K562 (cell line): ENCODE data around the gene ACAP2. TPM values are rescaled to one million over a fixed set of nuclear protein-coding genes. Genes with fewer than 3 reads are reported as not detected.

ENCODE experiments used
- ATF1 ChIP-seq, 2 experiments: fragments of 450-650 bp in 1 of 2; IDR thresholded peaks; 2 replicates each; pipeline ENCODE4 v1.6.1; 2016; ENCODE audit warnings: missing compliant biosample characterization in 1 of 2, missing genetic modification characterization in 1 of 2
- BACH1 ChIP-seq: fragments of 200-800 bp; sonication (Bioruptor generic); IDR thresholded peaks from 2 replicates; pipeline ENCODE4 v1.6.1; 2016; ENCODE audit warnings: missing genetic modification characterization, missing compliant biosample characterization
- C11orf30 ChIP-seq: fragments of 450-650 bp; IDR thresholded peaks from 2 replicates; pipeline ENCODE4 v1.6.1; 2016; ENCODE audit warnings: low read depth, mild to moderate bottlenecking
- DMBX1 ChIP-seq: fragments of 250-450 bp; sonication (Bioruptor Pico); IDR thresholded peaks from 2 replicates; pipeline ENCODE4 v1.8.0; 2022; ENCODE audit warnings: inconsistent platforms, mild to moderate bottlenecking, moderate library complexity, borderline replicate concordance
- HEY1 ChIP-seq: fragments of 250-450 bp; sonication (Bioruptor Pico); IDR thresholded peaks from 2 replicates; pipeline ENCODE4 v1.5.0; 2020; ENCODE audit warnings: mild to moderate bottlenecking, moderate library complexity, borderline replicate concordance
- PHF21A ChIP-seq: fragments of 450-650 bp; IDR thresholded peaks from 2 replicates; pipeline ENCODE4 v1.6.1; 2017; ENCODE audit warnings: low read depth, borderline replicate concordance
- POLR2AphosphoS2 ChIP-seq: IDR thresholded peaks from 2 replicates; pipeline ENCODE4 v1.6.1; 2012; ENCODE audit warnings: low read length, improper control_type of control experiment
- RNF219 ChIP-seq: fragments of 250-450 bp; sonication (Bioruptor Pico); IDR thresholded peaks from 2 replicates; pipeline ENCODE4 v1.5.0; 2022; ENCODE audit warnings: mild to moderate bottlenecking
- SAFB ChIP-seq: fragments of 200-400 bp; formaldehyde crosslinking; IDR thresholded peaks from 2 replicates; pipeline ENCODE4 v1.6.1; 2017; ENCODE audit warnings: low read depth, low read length, borderline replicate concordance
- VEZF1 ChIP-seq: fragments of 200-800 bp; sonication (Bioruptor generic); IDR thresholded peaks from 2 replicates; pipeline ENCODE4 v1.6.1; 2017; ENCODE audit warnings: missing genetic modification characterization, missing compliant biosample characterization
- polyA plus RNA-seq, 8 experiments: library from polyadenylated mRNA; depleted of rRNA in 4 of 8; stranded (reverse) in 5 of 8; unstranded in 3 of 8; fragments of >200 nt; fragmentation: Nextera tagmentation in 2 of 8; fragmentation: Illumina TruSeq in 1 of 8; extraction: Ambion mirVana in 2 of 8; extraction: Trizol in 1 of 8; gene quantifications; 2 replicates each; pipeline versions ENCODE4 v1.2.1 to v1.2.3, GENCODE V29; 2011 to 2014; ENCODE audit warnings: inconsistent platforms in 1 of 8, missing spikeins in 1 of 8
- total RNA-seq, 7 experiments: library from RNA; depleted of rRNA in 6 of 7; stranded (reverse); fragments of >200 nt in 6 of 7; fragmentation: Illumina TruSeq in 2 of 7; extraction: Trizol in 2 of 7; gene quantifications; 2 replicates each; pipeline versions ENCODE4 v1.2.1 to v1.2.3, GENCODE V29; 2011 to 2021; ENCODE audit warnings: low replicate concordance in 1 of 7
- TF ChIP-seq, protein P1 (sequence below): fragments of 450-650 bp; IDR thresholded peaks from 2 replicates; pipeline ENCODE4 v1.6.1; 2016; ENCODE audit warnings: borderline replicate concordance
- TF ChIP-seq, protein P2 (sequence below): fragments of 250-450 bp; sonication (Bioruptor Pico); IDR thresholded peaks from 2 replicates; pipeline ENCODE4 v1.8.0; 2022; ENCODE audit warnings: inconsistent platforms, mild to moderate bottlenecking, moderate library complexity, borderline replicate concordance
- TF ChIP-seq, protein P3 (sequence below), 2 experiments: fragments of 450-650 bp in 1 of 2; IDR thresholded peaks; 2 replicates each; pipeline ENCODE4 v1.6.1; 2011 to 2017; ENCODE audit warnings: low read depth in 2 of 2, antibody characterized with exemption in 1 of 2, borderline replicate concordance in 1 of 2, low read length in 1 of 2, mild to moderate bottlenecking in 1 of 2, mixed read lengths in 1 of 2; ENCODE audit not compliant: control insufficient read depth in 1 of 2

ACAP2 gene
- total and polyA plus RNA-seq, 9 of the 15 experiments (the other 6 are each of a cell fraction or from before 2014, with no cell fraction given) = 10.6 to 52.7 (median 34.4) TPM

DNA sequence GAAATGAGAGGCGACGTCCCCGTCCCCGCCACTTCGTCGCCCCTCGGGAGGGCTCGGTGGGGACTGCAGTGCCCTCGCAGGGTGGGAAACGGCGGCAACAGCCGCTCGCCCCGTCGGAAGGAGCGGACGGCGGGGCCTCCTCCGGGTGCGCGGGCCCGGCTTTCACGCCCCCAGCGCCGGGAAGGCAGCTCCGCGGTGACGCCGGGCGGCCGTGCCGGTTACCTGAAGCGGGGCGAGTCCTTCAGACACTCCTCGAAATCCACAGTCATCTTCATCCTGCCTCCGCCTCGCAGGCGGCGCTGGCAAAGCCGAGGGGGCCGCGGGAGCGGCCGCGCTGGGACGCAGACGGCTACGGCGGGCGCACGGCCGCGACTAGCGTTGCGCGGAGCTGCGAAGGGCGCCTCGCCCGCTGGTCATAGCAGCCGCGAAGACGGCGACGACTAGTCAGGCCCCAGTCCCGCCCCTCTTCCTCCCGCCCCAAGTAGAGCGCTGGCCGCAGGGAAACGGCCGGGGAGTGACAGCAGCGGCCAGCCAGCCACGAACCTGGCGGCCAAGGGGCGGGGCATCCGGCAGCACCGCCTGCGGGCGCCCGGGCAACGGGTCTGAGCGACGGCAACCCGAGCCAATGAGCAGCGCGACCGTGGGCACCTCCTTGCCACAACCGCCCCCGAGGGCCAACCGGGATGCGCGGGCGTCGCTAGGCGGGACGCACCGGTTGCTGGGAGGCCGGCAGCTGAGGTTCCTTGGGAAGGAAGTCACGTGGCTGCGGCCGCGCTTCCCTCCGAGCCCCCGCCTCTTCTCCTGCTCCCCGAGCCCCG lies at the start of gene ACAP2 (continued):
- no peak for TF ChIP-seq RNF219
- no peak for TF ChIP-seq DMBX1 (CRISPR knock-in tag)
- no peak for TF ChIP-seq PHF21A
- no peak for TF ChIP-seq POLR2AphosphoS2
- TF ChIP-seq, protein P1, sequence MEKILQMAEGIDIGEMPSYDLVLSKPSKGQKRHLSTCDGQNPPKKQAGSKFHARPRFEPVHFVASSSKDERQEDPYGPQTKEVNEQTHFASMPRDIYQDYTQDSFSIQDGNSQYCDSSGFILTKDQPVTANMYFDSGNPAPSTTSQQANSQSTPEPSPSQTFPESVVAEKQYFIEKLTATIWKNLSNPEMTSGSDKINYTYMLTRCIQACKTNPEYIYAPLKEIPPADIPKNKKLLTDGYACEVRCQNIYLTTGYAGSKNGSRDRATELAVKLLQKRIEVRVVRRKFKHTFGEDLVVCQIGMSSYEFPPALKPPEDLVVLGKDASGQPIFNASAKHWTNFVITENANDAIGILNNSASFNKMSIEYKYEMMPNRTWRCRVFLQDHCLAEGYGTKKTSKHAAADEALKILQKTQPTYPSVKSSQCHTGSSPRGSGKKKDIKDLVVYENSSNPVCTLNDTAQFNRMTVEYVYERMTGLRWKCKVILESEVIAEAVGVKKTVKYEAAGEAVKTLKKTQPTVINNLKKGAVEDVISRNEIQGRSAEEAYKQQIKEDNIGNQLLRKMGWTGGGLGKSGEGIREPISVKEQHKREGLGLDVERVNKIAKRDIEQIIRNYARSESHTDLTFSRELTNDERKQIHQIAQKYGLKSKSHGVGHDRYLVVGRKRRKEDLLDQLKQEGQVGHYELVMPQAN = no peak
- TF ChIP-seq VEZF1 (CRISPR knock-in tag) = peak; percentile 93; the same call in 1 of the 2 replicates
- TF ChIP-seq, protein P2, sequence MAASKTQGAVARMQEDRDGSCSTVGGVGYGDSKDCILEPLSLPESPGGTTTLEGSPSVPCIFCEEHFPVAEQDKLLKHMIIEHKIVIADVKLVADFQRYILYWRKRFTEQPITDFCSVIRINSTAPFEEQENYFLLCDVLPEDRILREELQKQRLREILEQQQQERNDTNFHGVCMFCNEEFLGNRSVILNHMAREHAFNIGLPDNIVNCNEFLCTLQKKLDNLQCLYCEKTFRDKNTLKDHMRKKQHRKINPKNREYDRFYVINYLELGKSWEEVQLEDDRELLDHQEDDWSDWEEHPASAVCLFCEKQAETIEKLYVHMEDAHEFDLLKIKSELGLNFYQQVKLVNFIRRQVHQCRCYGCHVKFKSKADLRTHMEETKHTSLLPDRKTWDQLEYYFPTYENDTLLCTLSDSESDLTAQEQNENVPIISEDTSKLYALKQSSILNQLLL (CRISPR knock-in tag) = no peak
- TF ChIP-seq C11orf30 = no peak
- peak; percentile 54 for TF ChIP-seq ATF1 (CRISPR knock-in tag; IDR thresholded peaks at IDR 0.05)
- TF ChIP-seq ATF1 (tag; IDR thresholded peaks at IDR 0.05) = peak; percentile 85
- TF ChIP-seq BACH1 (tag) = no peak
- TF ChIP-seq SAFB = no peak
- TF ChIP-seq HEY1 = no peak
- TF ChIP-seq, protein P3, sequence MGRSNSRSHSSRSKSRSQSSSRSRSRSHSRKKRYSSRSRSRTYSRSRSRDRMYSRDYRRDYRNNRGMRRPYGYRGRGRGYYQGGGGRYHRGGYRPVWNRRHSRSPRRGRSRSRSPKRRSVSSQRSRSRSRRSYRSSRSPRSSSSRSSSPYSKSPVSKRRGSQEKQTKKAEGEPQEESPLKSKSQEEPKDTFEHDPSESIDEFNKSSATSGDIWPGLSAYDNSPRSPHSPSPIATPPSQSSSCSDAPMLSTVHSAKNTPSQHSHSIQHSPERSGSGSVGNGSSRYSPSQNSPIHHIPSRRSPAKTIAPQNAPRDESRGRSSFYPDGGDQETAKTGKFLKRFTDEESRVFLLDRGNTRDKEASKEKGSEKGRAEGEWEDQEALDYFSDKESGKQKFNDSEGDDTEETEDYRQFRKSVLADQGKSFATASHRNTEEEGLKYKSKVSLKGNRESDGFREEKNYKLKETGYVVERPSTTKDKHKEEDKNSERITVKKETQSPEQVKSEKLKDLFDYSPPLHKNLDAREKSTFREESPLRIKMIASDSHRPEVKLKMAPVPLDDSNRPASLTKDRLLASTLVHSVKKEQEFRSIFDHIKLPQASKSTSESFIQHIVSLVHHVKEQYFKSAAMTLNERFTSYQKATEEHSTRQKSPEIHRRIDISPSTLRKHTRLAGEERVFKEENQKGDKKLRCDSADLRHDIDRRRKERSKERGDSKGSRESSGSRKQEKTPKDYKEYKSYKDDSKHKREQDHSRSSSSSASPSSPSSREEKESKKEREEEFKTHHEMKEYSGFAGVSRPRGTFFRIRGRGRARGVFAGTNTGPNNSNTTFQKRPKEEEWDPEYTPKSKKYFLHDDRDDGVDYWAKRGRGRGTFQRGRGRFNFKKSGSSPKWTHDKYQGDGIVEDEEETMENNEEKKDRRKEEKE (IDR thresholded peaks at IDR 0.05; ENCODE audit: borderline replicate concordance in 1 of 2, control insufficient read depth in 1 of 2, low read depth in 2 of 2, low read length in 1 of 2) = 0 out of 4 replicates have a peak, but pooled peaks of 1 of the 2 experiments have one; percentile 34
